SH-SY5Y (cell line): ENCODE data around the gene SGTB.

ENCODE experiments used
- GATA2 ChIP-seq: IDR thresholded peaks from 2 replicates; pipeline ENCODE4 v1.6.1; 2011; ENCODE audit warnings: mild to moderate bottlenecking, low read depth, low read length
- GATA3 ChIP-seq: IDR thresholded peaks from 2 replicates; pipeline ENCODE4 v1.6.1; 2011; ENCODE audit warnings: low read depth, mild to moderate bottlenecking, low read length, moderate library complexity

The SGTB gene

GRCh38 chr5:65749956-65750355 lies 28.0 kb upstream of the SGTB start:
- TF ChIP-seq GATA3 (no peak), GATA2 (no peak)

- TF ChIP-seq GATA3: no peak
- TF ChIP-seq GATA2: no peak
Observed at GRCh38 chr5:65749221-65749844, 27.4 kb upstream of the SGTB start.

- no peak for TF ChIP-seq GATA3
- TF ChIP-seq GATA2: no peak
Observed at GRCh38 chr5:65742565-65743231, 20.8 kb upstream of the SGTB start.

GRCh38 chr5:65739162-65739561 lies 17.3 kb upstream of the SGTB start:
- TF ChIP-seq GATA2 (no peak), GATA3 (no peak)

- TF ChIP-seq GATA2 (no peak), GATA3 (no peak)
Observed at GRCh38 chr5:65738305-65738704, 16.4 kb upstream of the SGTB start.

GRCh38 chr5:65737842-65738241 lies 15.9 kb upstream of the SGTB start:
- no peak for TF ChIP-seq GATA3
- TF ChIP-seq GATA2: no peak

- TF ChIP-seq GATA2: no peak
- TF ChIP-seq GATA3: no peak
Observed at GRCh38 chr5:65736011-65736410, 14.1 kb upstream of the SGTB start.

GRCh38 chr5:65734921-65735320 lies 13.0 kb upstream of the SGTB start:
- TF ChIP-seq GATA2: no peak
- TF ChIP-seq GATA3: no peak

- TF ChIP-seq GATA3: no peak
- TF ChIP-seq GATA2: no peak
Observed at GRCh38 chr5:65730910-65731309, 9.0 kb upstream of the SGTB start.

GRCh38 chr5:65728218-65728617 lies 6.3 kb upstream of the SGTB start:
- TF ChIP-seq GATA3 (no peak), GATA2 (no peak)

GRCh38 chr5:65727491-65728156 lies 5.7 kb upstream of the SGTB start:
- TF ChIP-seq GATA2 (no peak), GATA3 (no peak)

GRCh38 chr5:65722575-65723403 lies 880 bp upstream of the SGTB start:
- TF ChIP-seq GATA3: no peak
- TF ChIP-seq GATA2: no peak

- no peak for TF ChIP-seq GATA3
- 0 out of 2 replicates have a peak, but pooled peaks have one; percentile 14 for TF ChIP-seq GATA2
Observed at GRCh38 chr5:65721050-65721719, 724 bp downstream of the SGTB start.

GRCh38 chr5:65718576-65719310 lies 3.2 kb downstream of the SGTB start:
- TF ChIP-seq GATA2 (no peak), GATA3 (no peak)

GRCh38 chr5:65708145-65708544 lies 13.8 kb downstream of the SGTB start:
- no peak for TF ChIP-seq GATA2
- no peak for TF ChIP-seq GATA3
